Thymus (tissue), 11 donors: ENCODE measurements around the gene PPM1H. TPM values are rescaled to one million over a fixed set of nuclear protein-coding genes. Genes with fewer than 3 reads are reported as not detected.
A peak's percentile ranks its signal among the peaks of the same experiment; 100 is the strongest.

Source experiments
- DNase-seq, 9 donors: peaks; one replicate each; pipeline ENCODE4 v3.0.0-alpha.2; 2013; ENCODE audit warnings: low spot score in 9 of 9, low read depth in 6 of 9, missing footprints in 1 of 9
- H3K27ac ChIP-seq, 2 donors: one replicate each; pipeline ENCODE4 v1.5.1; 2013; ENCODE audit warnings: control low read depth in 1 of 2, low read depth in 1 of 2, low read length in 1 of 2, mild to moderate bottlenecking in 1 of 2, moderate library complexity in 1 of 2
- H3K27me3 ChIP-seq, 2 donors: one replicate each; pipeline ENCODE4 v1.5.1; 2013; ENCODE audit warnings: low read length in 1 of 2; ENCODE audit not compliant: control insufficient read depth in 2 of 2, insufficient read depth in 1 of 2
- H3K36me3 ChIP-seq, 2 donors: one replicate each; pipeline ENCODE4 v1.5.1; 2013; ENCODE audit warnings: low read length in 1 of 2, mild to moderate bottlenecking in 1 of 2, moderate library complexity in 1 of 2; ENCODE audit not compliant: control insufficient read depth in 2 of 2, insufficient read depth in 2 of 2
- H3K4me1 ChIP-seq, 2 donors: one replicate each; pipeline ENCODE4 v1.5.1; 2013; ENCODE audit warnings: low read length in 2 of 2; ENCODE audit not compliant: control insufficient read depth in 2 of 2, insufficient read depth in 2 of 2
- H3K4me3 ChIP-seq, 2 donors: one replicate each; pipeline ENCODE4 v1.5.1; 2013; ENCODE audit warnings: low read length in 2 of 2, control low read depth in 1 of 2, mild to moderate bottlenecking in 1 of 2
- H3K9me3 ChIP-seq, 2 donors: one replicate each; pipeline ENCODE4 v1.5.1; 2013; ENCODE audit warnings: low read length in 1 of 2, mild to moderate bottlenecking in 1 of 2; ENCODE audit not compliant: control insufficient read depth in 2 of 2, insufficient read depth in 1 of 2
- WGBS: extraction: QIAGEN DNeasy Blood & Tissue Kit; methylation state at CpG from one replicate; pipeline ENCODE4 v1.1.7; 2013; 5-methylcytosine and 5-hydroxymethylcytosine counted together
- polyA plus RNA-seq: library from polyadenylated mRNA; stranded (reverse); fragments of 200-250 nt; gene quantifications from one replicate; pipeline ENCODE4 v1.2.3, GENCODE V29; 2013
- total RNA-seq: library from RNA; stranded (reverse); fragments of 120-200 nt; gene quantifications from one replicate; pipeline ENCODE4 v1.2.4, GENCODE V29; 2013
- donor health status: healthy.

The PPM1H gene
- total and polyA plus RNA-seq, 2 donors = 3.6 to 7.8 TPM

DNA sequence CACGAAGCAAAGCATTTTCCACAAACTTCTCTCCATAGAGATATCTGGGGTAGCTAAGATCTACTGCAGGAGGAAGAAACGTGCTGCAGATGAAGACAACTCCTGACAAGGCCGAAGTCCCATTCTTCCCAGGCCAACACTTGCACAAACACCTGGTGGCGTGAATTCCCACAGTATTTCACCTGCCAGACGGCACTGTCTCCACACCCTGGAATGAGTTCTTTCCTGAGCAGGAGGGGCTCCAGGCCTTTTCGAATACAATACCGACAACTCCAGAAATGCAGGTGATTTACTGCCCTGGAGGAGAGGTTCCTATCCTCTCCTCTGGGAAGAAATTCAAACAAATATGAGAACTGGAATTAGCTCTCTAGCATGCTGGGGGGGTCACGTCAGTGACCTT lies 288.4 kb downstream of the PPM1H start:
- H3K4me1 ChIP-seq = peaks cover 0 to 4% of the 10 kb centered on the region in 2 donors
- H3K36me3 ChIP-seq = no peaks in the 10 kb centered on the region
- DNase-seq = no peak
- over 99% methylated on average over 8 of the region's 8 CpGs for whole genome bisulfite sequencing
- no peaks in the 10 kb centered on the region for H3K9me3 ChIP-seq
- H3K27ac ChIP-seq = no peak overlapping the region
- no peak overlapping the region for H3K4me3 ChIP-seq
- no peaks in the 10 kb centered on the region for H3K27me3 ChIP-seq

DNA sequence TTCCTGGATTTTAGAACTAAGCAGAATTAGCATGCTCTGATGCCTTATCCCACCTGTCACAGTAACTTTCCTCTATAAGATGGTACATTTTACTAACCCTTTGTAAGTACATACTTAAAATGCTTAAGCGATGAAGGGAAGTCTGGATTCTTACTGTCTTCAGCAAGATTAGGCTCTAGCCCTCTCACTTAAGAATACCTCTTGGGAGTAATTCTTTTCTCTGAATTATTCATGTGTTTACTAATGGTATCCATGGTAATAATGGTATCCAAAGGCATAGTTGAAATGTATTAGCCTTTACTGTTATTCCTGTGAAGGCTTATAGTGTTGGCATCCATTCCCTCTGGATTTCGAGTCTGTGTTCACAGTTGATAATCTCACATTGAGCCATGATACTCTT lies 291.5 kb downstream of the PPM1H start:
- no peak for DNase-seq
- Histone ChIP-seq H3K4me3 (no peak overlapping the region), H3K4me1 (peaks cover 0 to 11% of the 10 kb centered on the region in 2 donors), H3K27me3 (no peaks in the 10 kb centered on the region), H3K27ac (no peak overlapping the region), H3K9me3 (no peaks in the 10 kb centered on the region), H3K36me3 (no peaks in the 10 kb centered on the region)
- 95% methylated on average over 2 of the region's 2 CpGs for WGBS

DNA sequence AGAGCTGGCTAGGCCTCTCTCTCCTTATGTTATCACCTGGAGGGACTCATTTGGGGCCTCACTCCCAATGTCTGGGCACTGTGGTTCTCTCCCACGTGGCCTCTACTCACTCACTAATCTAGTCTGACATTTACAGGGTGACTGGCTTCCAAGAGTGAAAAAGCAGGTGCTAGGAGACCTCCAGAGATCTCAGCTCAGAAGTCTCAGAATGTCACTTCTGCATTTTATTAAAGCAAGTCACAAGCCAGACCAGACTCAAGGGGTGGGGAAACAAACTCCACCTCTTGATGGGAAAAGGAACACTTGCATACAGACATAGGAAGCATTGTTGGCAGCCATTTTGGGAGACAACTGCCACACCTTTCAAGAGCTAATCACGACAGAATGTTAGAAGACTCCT lies 292.5 kb downstream of the PPM1H start:
- H3K4me1 ChIP-seq = peaks cover 0 to 8% of the 10 kb centered on the region in 2 donors
- H3K27ac ChIP-seq = no peak overlapping the region
- 63% methylated on average over 2 of the region's 2 CpGs for WGBS
- H3K27me3 ChIP-seq = no peaks in the 10 kb centered on the region
- no peaks in the 10 kb centered on the region for H3K36me3 ChIP-seq
- peaks cover 0 to 2% of the 10 kb centered on the region in 2 donors for H3K9me3 ChIP-seq
- no peak overlapping the region for H3K4me3 ChIP-seq
- DNase-seq = no peak

DNA sequence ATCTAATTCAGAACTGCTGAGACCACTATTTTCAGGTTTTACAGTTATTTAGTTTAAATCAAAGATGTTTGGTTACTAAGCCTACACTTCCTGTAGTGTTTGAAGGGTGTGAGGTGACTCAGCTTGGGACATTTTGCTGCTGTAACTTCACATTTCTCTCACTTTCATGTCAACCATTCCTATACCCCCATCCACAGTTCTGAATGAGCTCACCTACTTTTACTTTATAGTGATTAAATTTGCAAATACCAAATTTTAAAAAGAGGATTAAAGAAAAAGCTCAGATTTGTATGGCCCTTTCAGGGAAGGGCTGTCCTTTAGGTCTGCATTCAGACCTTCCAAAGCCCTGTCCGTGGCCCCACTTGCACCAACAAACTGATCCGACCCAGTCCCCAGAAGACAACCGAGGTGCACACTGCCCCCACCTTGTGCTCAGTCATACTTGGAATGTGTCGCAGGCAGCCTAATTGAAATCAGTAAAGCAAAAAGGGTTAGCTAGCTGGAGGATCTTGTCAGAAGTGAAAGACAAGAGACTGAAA lies 294.0 kb downstream of the PPM1H start:
- Histone ChIP-seq H3K27ac (no peak overlapping the region), H3K9me3 (peaks cover 0 to 2% of the 10 kb centered on the region in 2 donors), H3K4me3 (no peak overlapping the region), H3K4me1 (peaks cover 0 to 8% of the 10 kb centered on the region in 2 donors), H3K27me3 (no peaks in the 10 kb centered on the region), H3K36me3 (no peaks in the 10 kb centered on the region)
- peak in 2 of 9 donors; percentile 27 to 50 for DNase-seq
- WGBS = 89% methylated on average over 4 of the region's 4 CpGs

DNA sequence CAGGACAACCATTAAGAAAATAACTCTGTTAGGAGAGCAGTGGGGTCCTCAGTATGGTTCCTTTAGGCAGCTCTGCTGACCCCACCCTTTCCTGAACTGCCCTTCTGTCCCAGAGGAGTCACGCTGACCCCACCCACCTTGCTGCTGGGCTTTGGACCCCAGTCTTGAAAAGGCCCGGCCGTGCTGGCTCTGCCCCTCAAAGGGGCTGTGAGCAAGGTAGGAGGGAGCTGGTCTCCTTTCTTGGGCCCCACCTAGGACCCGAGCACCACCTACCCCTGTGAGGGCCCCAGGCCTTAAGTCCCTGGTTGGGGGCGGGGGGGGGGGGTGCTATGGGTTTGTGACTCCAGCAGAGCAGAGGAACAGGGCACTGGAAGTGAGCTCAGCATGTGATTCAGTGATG lies 297.3 kb downstream of the PPM1H start:
- DNase-seq = no peak
- Histone ChIP-seq H3K9me3 (peaks cover 1 to 2% of the 10 kb centered on the region in 2 donors), H3K4me1 (peaks cover 0 to 10% of the 10 kb centered on the region in 2 donors), H3K4me3 (no peak overlapping the region), H3K27ac (no peak overlapping the region), H3K27me3 (peaks cover 0 to 12% of the 10 kb centered on the region in 2 donors), H3K36me3 (no peaks in the 10 kb centered on the region)
- WGBS = 97% methylated on average over 5 of the region's 5 CpGs

DNA sequence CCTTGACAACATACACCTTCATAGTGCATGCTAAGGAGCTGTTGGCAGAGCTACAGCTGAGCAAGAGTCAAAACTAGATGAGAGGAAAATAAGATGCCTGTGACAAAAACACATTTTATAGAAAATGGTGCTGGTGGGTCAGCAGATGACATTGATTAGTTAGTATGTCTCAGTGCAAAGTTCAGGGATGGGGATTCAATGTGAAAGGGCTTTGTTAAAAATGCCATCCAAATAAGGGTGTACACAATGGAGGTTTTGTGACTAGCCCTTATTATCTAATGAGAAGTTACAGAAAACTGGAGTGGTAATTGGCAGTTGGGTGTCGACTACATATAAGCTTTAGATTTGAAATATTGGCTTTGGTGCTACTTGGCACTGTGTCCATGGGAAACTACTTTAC lies 299.3 kb downstream of the PPM1H start:
- H3K4me1 ChIP-seq = peaks cover 11 to 19% of the 10 kb centered on the region in 2 donors
- DNase-seq = no peak
- H3K27me3 ChIP-seq = peaks cover 4 to 32% of the 10 kb centered on the region in 2 donors
- no peak overlapping the region for H3K27ac ChIP-seq
- no peaks in the 10 kb centered on the region for H3K36me3 ChIP-seq
- peaks cover 1 to 5% of the 10 kb centered on the region in 2 donors for H3K9me3 ChIP-seq
- no peak overlapping the region for H3K4me3 ChIP-seq
- WGBS = 97% methylated on average over 1 of the region's 1 CpG

DNA sequence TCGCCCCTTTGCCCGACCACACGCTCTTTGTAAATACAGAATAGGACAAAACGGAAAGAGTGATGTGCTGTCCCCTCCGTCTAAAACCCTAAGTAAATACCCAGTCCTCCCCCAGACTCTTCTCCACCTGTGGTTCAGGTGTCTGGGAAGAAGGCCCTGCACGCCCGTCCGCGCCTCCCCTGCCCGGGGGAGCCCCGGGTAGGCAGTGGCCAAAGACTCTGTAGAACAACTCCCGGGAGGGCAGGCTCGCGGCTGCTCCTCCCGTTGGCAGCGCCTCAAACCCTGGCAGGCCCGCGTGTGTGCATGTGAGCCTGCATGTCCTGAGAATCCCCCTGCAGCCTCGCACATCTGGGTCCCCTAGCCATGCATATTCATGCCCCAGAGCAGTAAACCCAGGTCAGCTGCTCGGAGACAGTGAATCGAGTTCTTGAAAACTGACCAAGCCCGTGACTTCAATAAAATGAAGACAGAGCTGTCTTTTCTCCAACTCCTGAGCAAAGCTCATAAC lies 302.5 kb downstream of the PPM1H start:
- H3K36me3 ChIP-seq = no peaks in the 10 kb centered on the region
- no peak overlapping the region for H3K27ac ChIP-seq
- H3K4me3 ChIP-seq = peak overlapping the region; percentile 43 to 55
- peak in 1 of 9 donors; percentile 35 for DNase-seq
- peaks cover 1 to 3% of the 10 kb centered on the region in 2 donors for H3K9me3 ChIP-seq
- peaks cover 11 to 15% of the 10 kb centered on the region in 2 donors for H3K4me1 ChIP-seq
- WGBS = 6% methylated on average over 22 of the region's 22 CpGs
- peaks cover 6 to 49% of the 10 kb centered on the region in 2 donors for H3K27me3 ChIP-seq

DNA sequence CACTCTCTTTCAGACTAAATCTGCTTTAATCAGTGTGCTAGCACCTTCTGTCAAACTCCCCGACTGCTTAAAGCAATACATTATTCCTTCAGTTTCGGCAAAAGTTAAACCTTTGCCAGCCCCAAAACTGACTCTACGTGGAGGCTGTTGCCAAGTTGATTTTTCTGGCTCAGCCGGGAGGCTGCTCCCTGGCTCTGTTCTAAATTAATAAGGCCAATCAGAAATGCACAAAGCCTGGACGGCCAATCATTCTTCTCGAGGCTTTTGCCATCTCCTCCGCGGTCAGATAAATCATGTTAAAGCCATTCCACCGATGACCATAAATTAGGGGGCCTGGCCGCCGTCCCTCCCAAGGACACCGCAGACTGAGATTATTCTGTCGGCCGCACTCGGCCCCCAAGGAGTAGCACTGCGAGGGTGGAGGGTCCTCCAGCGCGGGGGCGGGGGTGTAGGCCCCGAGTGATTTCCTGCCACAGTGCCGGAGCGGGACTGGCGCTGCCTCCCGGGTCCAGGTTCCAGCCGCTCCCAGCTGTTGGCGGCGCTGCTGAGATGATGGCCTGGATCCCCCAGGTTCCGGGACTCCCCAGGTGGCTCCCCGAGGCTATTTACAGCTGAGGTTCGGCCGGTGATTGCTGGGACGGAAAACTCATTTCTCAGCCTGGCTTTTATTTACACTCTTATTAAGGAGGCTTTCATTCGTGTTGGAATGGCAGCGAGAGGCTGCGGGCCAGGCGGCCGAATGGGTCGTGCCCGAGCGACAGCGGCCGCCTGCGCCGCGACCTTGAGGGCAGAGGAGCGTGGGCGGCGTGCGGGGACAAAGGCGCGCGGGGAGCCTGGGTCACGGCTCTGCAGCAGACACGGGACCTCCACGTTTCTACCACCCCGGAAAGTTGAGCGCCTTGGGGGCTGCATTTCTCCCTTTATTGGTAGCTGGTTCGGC lies 303.2 kb downstream of the PPM1H start:
- Histone ChIP-seq H3K4me3 (peak overlapping the region; percentile 43 to 55), H3K36me3 (no peaks in the 10 kb centered on the region), H3K27ac (no peak overlapping the region), H3K9me3 (peaks cover 1 to 3% of the 10 kb centered on the region in 2 donors), H3K27me3 (peaks cover 6 to 49% of the 10 kb centered on the region in 2 donors), H3K4me1 (peaks cover 11 to 15% of the 10 kb centered on the region in 2 donors)
- WGBS = 4% methylated on average over 58 of the region's 58 CpGs
- peak in 4 of 9 donors; percentile 23 to 46 (median 34) for DNase-seq
